Endothelial cell of hepatic sinusoid (primary cell): Measurements from ENCODE around the gene TRIM49.
"Not testable (repeated sequence)": the region's sequence is repeated elsewhere in the genome, so short reads cannot be mapped to it uniquely, and the experiment has no call there.

ENCODE experiments used
- in situ Hi-C: cut with HindIII; loops from 2 replicates; pipeline ENCODE4 v1.10.0; 2017; ENCODE audit warnings: low sequenced_read_pairs

TRIM49 gene

GRCh38 chr11:89808475-89808874 is at the start of gene TRIM49:
TRIM49 (minus strand) TSS chr11:89808575; CDS start chr11:89804469, 4,106 bp downstream.
- in situ Hi-C loops, result not testable (repeated sequence)

- in situ Hi-C loops, result not testable (repeated sequence)
These were observed 18.3 kb upstream of the TRIM49 start for GRCh38 chr11:89826694-89827093.

GRCh38 chr11:89820008-89820407 is 11.6 kb upstream of the TRIM49 start:
- in situ Hi-C loops, result not testable (repeated sequence)

GRCh38 chr11:89813535-89813934 is 5.2 kb upstream of the TRIM49 start:
- in situ Hi-C loops, result not testable (repeated sequence)

- in situ Hi-C loops, result not testable (repeated sequence)
These were observed 20.8 kb downstream of the TRIM49 start for GRCh38 chr11:89787506-89788063.

- in situ Hi-C loops, result not testable (repeated sequence)
These were observed 22.6 kb downstream of the TRIM49 start for GRCh38 chr11:89785726-89786125.

GRCh38 chr11:89750822-89751221 is 57.6 kb downstream of the TRIM49 start:
- in situ Hi-C loops, result not testable (repeated sequence)
